ENCODE results near the gene MAP4K5.

DNA sequence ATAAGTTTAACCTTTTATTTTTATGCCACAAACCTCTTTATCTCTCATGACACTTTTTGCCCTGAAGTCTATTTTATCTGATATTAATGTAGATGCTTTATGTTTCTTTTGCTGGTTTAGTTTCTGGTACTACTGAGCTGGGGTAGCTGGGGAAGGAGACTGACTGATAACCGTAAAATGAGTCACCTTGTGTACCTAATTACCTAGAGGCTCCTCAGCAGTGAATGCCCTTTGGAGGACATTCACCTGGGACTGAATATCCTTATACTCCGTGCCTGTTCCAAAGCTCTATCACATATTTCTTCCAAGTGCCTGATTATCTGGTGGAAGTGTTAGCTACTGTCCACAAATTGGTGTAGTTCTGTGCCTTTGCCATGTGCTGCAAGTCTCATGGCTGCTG lies 41.5 kb upstream of the MAP4K5 start:
- TF ChIP-seq MAX (CRISPR knock-in tag; IDR thresholded peaks at IDR 0.05) (no peak), PRDM15 (CRISPR knock-in tag; IDR thresholded peaks at IDR 0.05) (no peak), ERG (CRISPR knock-in tag; IDR thresholded peaks at IDR 0.05) (no peak), ZNF138 (CRISPR knock-in tag; conservative IDR thresholded peaks at IDR 0.05) (no peak), JUN (CRISPR knock-in tag; IDR thresholded peaks at IDR 0.05) (no peak), SP1 (CRISPR knock-in tag; conservative IDR thresholded peaks at IDR 0.05) (no peak), OVOL2 (CRISPR knock-in tag; IDR thresholded peaks at IDR 0.05; ENCODE audit: borderline replicate concordance) (no peak), NR2C2 (CRISPR knock-in tag; IDR thresholded peaks at IDR 0.05) (no peak), RELA (CRISPR knock-in tag; IDR thresholded peaks at IDR 0.05; ENCODE audit: borderline replicate concordance) (no peak), NFATC4 (CRISPR knock-in tag; IDR thresholded peaks at IDR 0.05) (no peak)
- TF ChIP-seq, protein P1, sequence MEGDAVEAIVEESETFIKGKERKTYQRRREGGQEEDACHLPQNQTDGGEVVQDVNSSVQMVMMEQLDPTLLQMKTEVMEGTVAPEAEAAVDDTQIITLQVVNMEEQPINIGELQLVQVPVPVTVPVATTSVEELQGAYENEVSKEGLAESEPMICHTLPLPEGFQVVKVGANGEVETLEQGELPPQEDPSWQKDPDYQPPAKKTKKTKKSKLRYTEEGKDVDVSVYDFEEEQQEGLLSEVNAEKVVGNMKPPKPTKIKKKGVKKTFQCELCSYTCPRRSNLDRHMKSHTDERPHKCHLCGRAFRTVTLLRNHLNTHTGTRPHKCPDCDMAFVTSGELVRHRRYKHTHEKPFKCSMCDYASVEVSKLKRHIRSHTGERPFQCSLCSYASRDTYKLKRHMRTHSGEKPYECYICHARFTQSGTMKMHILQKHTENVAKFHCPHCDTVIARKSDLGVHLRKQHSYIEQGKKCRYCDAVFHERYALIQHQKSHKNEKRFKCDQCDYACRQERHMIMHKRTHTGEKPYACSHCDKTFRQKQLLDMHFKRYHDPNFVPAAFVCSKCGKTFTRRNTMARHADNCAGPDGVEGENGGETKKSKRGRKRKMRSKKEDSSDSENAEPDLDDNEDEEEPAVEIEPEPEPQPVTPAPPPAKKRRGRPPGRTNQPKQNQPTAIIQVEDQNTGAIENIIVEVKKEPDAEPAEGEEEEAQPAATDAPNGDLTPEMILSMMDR (IDR thresholded peaks at IDR 0.05), result no peak
- TF ChIP-seq, protein P2, sequence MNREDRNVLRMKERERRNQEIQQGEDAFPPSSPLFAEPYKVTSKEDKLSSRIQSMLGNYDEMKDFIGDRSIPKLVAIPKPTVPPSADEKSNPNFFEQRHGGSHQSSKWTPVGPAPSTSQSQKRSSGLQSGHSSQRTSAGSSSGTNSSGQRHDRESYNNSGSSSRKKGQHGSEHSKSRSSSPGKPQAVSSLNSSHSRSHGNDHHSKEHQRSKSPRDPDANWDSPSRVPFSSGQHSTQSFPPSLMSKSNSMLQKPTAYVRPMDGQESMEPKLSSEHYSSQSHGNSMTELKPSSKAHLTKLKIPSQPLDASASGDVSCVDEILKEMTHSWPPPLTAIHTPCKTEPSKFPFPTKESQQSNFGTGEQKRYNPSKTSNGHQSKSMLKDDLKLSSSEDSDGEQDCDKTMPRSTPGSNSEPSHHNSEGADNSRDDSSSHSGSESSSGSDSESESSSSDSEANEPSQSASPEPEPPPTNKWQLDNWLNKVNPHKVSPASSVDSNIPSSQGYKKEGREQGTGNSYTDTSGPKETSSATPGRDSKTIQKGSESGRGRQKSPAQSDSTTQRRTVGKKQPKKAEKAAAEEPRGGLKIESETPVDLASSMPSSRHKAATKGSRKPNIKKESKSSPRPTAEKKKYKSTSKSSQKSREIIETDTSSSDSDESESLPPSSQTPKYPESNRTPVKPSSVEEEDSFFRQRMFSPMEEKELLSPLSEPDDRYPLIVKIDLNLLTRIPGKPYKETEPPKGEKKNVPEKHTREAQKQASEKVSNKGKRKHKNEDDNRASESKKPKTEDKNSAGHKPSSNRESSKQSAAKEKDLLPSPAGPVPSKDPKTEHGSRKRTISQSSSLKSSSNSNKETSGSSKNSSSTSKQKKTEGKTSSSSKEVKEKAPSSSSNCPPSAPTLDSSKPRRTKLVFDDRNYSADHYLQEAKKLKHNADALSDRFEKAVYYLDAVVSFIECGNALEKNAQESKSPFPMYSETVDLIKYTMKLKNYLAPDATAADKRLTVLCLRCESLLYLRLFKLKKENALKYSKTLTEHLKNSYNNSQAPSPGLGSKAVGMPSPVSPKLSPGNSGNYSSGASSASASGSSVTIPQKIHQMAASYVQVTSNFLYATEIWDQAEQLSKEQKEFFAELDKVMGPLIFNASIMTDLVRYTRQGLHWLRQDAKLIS (CRISPR knock-in tag; IDR thresholded peaks at IDR 0.05; ENCODE audit: borderline replicate concordance), result no peak
- TF ChIP-seq, protein P3, sequence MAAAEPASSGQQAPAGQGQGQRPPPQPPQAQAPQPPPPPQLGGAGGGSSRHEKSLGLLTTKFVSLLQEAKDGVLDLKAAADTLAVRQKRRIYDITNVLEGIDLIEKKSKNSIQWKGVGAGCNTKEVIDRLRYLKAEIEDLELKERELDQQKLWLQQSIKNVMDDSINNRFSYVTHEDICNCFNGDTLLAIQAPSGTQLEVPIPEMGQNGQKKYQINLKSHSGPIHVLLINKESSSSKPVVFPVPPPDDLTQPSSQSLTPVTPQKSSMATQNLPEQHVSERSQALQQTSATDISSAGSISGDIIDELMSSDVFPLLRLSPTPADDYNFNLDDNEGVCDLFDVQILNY (CRISPR knock-in tag; IDR thresholded peaks at IDR 0.05), result no peak
- TF ChIP-seq, protein P4, sequence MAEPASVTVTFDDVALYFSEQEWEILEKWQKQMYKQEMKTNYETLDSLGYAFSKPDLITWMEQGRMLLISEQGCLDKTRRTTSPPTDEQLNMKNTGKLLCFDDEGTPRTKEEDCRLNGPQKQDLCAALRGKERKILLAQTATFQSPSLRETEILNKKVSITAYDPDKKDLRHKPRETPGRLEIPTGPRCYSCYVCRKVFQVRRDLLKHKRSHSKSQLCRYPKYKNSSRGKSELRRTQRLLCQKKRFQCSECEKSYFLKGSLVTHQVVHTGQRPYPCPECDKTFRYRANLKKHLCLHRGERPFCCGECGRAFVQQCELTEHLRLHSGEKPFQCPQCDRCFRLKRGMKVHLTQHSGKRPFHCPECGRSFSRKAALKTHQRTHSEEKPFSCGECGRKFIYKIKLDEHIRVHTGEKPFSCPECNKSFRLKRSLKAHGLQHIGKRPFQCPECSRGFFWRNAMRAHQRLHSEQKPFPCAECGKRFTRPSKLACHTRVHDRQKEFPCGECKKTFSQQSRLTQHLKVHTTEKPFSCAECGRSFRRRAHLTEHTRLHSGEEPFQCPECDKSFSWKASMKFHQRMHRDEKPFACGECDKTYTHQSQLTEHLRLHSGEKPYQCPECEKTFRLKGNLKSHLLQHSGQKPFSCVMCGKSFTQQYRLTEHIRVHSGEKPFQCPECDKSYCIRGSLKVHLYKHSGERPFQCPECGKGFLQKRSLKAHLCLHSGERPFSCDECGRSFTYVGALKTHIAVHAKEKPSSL (CRISPR knock-in tag; conservative IDR thresholded peaks at IDR 0.05), result no peak
